Measurements from ENCODE around the gene KRT81. TPM values are rescaled to one million over a fixed set of nuclear protein-coding genes. Genes with fewer than 3 reads are reported as not detected.

KRT81 gene
- polyA plus RNA-seq, 3 donors = not detected

DNA sequence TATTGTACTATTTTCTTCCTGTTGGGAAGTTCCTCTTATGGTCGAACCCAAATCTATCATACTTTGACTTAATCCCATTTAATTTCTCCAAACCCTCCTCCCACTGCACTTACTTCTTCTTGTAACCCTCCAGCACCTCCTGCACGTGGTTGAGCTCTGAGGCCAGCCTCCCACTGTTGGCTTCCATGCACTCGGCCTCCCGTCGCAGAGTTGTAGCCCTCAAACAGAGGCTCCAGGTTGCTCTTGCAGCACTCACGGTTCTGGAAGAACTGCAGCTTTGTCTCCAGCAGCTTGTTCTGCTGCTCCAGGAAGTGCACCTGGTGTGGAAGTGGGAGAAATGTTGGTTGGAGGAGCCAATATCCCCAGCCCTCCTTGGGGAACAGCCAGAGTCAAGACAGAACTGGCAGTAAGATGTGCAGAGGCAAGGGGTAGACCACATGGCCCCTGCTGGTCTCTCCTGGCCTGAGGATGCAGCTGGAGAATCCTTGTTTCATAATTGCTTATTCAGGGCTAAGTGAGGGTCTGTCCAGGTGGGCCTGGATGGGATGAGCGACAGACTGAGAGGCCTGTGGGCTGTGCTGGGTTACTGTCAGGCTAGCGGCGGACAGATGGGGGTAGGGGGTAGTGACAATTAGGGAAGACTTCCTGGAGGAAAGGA lies 35.3 kb downstream of the KRT81 start:
- 80% methylated on average over 7 of the region's 9 CpGs for WGBS (ENCODE audit: insufficient coverage)
- H3K4me1 ChIP-seq (ENCODE audit: control insufficient read depth in 1 of 2, insufficient read depth in 2 of 2, low read length in 2 of 2) = peaks cover 10 to 28% of the 10 kb centered on the region in 2 donors
- no peak overlapping the region for H3K4me3 ChIP-seq (replicated peaks in 1 of 3; ENCODE audit: low read depth in 2 of 3, low read length in 3 of 3)
- DNase-seq = no peak
- H4K20me1 ChIP-seq (ENCODE audit: insufficient read depth, low read length) = no peaks in the 10 kb centered on the region
- H3K27me3 ChIP-seq (ENCODE audit: control insufficient read depth in 2 of 2, insufficient read depth in 2 of 2, low read length in 2 of 2) = peaks cover 46 to 86% of the 10 kb centered on the region in 2 donors
- H3K27ac ChIP-seq (ENCODE audit: low read depth in 1 of 2, low read length in 2 of 2) = no peak overlapping the region
- peaks cover 27% of the 10 kb centered on the region for H3K4me1 Mint-ChIP-seq
- H3K27ac Mint-ChIP-seq = no peak overlapping the region
- intact Hi-C loops (cut with micrococcal nuclease) = no loop called here
- no peaks in the 10 kb centered on the region for H3K79me2 ChIP-seq (ENCODE audit: insufficient read depth, low read length)
- no peak overlapping the region for H3K4me2 ChIP-seq (replicated peaks; ENCODE audit: extremely low read depth, low read length, poor library complexity, severe bottlenecking)
- TF ChIP-seq, protein P1, sequence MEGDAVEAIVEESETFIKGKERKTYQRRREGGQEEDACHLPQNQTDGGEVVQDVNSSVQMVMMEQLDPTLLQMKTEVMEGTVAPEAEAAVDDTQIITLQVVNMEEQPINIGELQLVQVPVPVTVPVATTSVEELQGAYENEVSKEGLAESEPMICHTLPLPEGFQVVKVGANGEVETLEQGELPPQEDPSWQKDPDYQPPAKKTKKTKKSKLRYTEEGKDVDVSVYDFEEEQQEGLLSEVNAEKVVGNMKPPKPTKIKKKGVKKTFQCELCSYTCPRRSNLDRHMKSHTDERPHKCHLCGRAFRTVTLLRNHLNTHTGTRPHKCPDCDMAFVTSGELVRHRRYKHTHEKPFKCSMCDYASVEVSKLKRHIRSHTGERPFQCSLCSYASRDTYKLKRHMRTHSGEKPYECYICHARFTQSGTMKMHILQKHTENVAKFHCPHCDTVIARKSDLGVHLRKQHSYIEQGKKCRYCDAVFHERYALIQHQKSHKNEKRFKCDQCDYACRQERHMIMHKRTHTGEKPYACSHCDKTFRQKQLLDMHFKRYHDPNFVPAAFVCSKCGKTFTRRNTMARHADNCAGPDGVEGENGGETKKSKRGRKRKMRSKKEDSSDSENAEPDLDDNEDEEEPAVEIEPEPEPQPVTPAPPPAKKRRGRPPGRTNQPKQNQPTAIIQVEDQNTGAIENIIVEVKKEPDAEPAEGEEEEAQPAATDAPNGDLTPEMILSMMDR (IDR thresholded peaks at IDR 0.05) = no peak
- no peak overlapping the region for H3K9ac ChIP-seq (ENCODE audit: insufficient read depth, low read length, poor library complexity, severe bottlenecking)
- peaks cover 0 to 3% of the 10 kb centered on the region in 2 donors for H3K9me3 ChIP-seq (replicated peaks in 1 of 2; ENCODE audit: control insufficient read depth in 1 of 2, insufficient read depth in 1 of 2, low read length in 2 of 2)
- peak overlapping the region in 1 of 2 donors; percentile 77 for H3K4me3 Mint-ChIP-seq
- H3K36me3 Mint-ChIP-seq = peaks cover 7 to 11% of the 10 kb centered on the region in 2 donors
- H3K9me3 Mint-ChIP-seq = peaks cover 0 to 18% (median 1%) of the 10 kb centered on the region in 7 donors
- no peaks in the 10 kb centered on the region for H3K36me3 ChIP-seq (replicated peaks in 1 of 2; ENCODE audit: control insufficient read depth in 1 of 2, insufficient read depth in 2 of 2, low read length in 2 of 2)
- H3K27me3 Mint-ChIP-seq (ENCODE audit: low read depth in 3 of 3) = peaks cover 82 to 92% (median 88%) of the 10 kb centered on the region in 3 donors
- no peak overlapping the region for H2AFZ ChIP-seq (ENCODE audit: insufficient read depth, low read depth, low read length, poor library complexity, severe bottlenecking)

DNA sequence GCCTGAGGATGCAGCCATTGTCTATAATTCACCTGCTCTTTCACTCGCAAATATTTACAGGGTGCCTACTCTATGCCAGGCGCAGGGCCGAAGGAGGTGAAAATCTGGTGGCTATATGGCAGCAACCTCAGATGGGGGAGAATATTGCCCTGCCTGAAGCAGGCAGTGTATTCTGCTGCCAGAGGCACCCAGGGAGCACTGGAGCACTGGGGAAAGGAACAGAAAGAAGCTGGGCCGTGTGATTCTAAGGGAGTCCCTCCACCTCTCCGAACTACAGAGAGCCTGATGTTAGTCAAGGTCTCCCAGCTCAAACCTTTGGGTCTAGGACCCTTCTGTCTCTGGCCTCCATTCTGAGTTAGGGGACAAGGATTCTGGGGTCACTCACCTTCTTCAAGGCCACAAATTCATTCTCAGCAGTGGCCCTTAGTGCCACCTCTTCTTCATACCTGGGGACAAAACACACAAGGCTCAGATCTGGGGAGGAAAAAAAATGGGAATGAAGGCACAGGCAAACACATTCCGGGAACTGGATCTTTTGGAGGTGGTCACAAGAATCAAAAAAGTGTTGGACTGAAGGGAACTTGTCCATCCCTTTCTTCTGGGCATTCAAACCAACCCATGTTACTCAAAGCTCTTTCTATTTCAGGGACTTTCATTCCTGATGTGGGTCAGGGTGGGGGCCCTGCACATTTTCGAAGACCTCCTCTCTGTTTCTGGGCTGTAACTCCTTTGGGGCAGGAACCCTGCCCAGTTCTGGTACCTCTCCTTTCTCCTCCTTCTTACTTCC lies 36.2 kb downstream of the KRT81 start:
- Mint-ChIP-seq H3K9me3 (peaks cover 0 to 20% (median 1%) of the 10 kb centered on the region in 7 donors), H3K36me3 (peaks cover 7 to 12% of the 10 kb centered on the region in 2 donors), H3K4me1 (peaks cover 21% of the 10 kb centered on the region), H3K4me3 (peak overlapping the region in 1 of 2 donors; percentile 77), H3K27ac (no peak overlapping the region), H3K27me3 (ENCODE audit: low read depth in 3 of 3) (peaks cover 82 to 92% (median 88%) of the 10 kb centered on the region in 3 donors)
- H3K79me2 ChIP-seq (ENCODE audit: insufficient read depth, low read length) = no peaks in the 10 kb centered on the region
- intact Hi-C loops (cut with micrococcal nuclease) = no loop called here
- no peak overlapping the region for H2AFZ ChIP-seq (ENCODE audit: insufficient read depth, low read depth, low read length, poor library complexity, severe bottlenecking)
- no peaks in the 10 kb centered on the region for H3K36me3 ChIP-seq (replicated peaks in 1 of 2; ENCODE audit: control insufficient read depth in 1 of 2, insufficient read depth in 2 of 2, low read length in 2 of 2)
- TF ChIP-seq, protein P1 (IDR thresholded peaks at IDR 0.05) = no peak
- no peak overlapping the region for H3K27ac ChIP-seq (ENCODE audit: low read depth in 1 of 2, low read length in 2 of 2)
- no peak overlapping the region for H3K4me2 ChIP-seq (replicated peaks; ENCODE audit: extremely low read depth, low read length, poor library complexity, severe bottlenecking)
- H4K20me1 ChIP-seq (ENCODE audit: insufficient read depth, low read length) = no peaks in the 10 kb centered on the region
- H3K4me3 ChIP-seq (replicated peaks in 1 of 3; ENCODE audit: low read depth in 2 of 3, low read length in 3 of 3) = no peak overlapping the region
- peaks cover 0 to 3% of the 10 kb centered on the region in 2 donors for H3K9me3 ChIP-seq (replicated peaks in 1 of 2; ENCODE audit: control insufficient read depth in 1 of 2, insufficient read depth in 1 of 2, low read length in 2 of 2)
- no peak for DNase-seq
- H3K9ac ChIP-seq (ENCODE audit: insufficient read depth, low read length, poor library complexity, severe bottlenecking) = no peak overlapping the region
- 100% methylated on average over 1 of the region's 7 CpGs for WGBS (ENCODE audit: insufficient coverage)
- H3K27me3 ChIP-seq (ENCODE audit: control insufficient read depth in 2 of 2, insufficient read depth in 2 of 2, low read length in 2 of 2) = peaks cover 48 to 85% of the 10 kb centered on the region in 2 donors
- peaks cover 9 to 20% of the 10 kb centered on the region in 2 donors for H3K4me1 ChIP-seq (ENCODE audit: control insufficient read depth in 1 of 2, insufficient read depth in 2 of 2, low read length in 2 of 2)

All from CD14-positive monocyte (primary cell).